Measurements from ENCODE around the gene LKAAEAR1.

LKAAEAR1 gene

DNA sequence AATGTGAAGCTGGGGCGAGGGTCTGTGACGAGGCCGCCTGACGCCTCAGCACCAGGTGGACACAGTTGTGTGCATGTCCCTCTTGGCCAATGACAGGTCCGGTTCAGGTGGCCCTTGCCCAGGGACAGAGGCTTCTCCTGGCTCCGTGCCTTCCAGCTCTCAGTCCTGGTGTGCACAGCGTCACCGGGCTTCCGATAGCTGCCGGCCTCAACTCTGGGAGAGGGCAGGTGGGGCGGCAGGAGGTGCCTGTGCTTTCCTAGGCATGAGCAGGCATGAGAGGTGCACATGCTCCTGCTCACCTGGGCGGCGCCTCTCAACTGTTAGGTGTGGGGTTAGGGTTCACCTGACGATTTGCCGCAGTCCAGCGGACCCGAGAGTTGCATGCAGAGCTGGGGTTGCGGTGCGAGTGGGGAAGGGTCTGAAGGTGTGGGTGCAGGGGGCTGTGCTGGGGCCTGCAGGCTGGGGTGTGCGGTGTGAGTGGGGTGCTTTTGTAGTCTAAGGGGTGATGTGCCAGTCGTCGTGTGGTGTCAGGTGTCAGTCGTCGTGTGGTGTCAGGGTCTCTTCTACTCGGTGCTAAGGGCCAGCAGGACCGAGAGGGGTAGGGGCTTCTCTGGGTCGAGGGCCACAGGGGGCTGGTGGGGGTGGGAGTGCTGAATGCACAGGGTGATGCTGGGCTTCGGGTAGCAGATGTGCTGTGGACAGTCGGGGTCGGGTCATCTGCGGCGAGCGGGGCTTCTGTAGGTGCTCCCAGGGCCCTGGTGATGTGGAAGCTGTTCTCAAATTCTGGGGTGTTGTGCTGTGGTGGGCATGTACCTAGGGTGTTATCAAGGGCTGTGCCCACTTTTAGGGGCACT, 31.0 kb downstream of the LKAAEAR1 start:
- TF ChIP-seq, protein P1, sequence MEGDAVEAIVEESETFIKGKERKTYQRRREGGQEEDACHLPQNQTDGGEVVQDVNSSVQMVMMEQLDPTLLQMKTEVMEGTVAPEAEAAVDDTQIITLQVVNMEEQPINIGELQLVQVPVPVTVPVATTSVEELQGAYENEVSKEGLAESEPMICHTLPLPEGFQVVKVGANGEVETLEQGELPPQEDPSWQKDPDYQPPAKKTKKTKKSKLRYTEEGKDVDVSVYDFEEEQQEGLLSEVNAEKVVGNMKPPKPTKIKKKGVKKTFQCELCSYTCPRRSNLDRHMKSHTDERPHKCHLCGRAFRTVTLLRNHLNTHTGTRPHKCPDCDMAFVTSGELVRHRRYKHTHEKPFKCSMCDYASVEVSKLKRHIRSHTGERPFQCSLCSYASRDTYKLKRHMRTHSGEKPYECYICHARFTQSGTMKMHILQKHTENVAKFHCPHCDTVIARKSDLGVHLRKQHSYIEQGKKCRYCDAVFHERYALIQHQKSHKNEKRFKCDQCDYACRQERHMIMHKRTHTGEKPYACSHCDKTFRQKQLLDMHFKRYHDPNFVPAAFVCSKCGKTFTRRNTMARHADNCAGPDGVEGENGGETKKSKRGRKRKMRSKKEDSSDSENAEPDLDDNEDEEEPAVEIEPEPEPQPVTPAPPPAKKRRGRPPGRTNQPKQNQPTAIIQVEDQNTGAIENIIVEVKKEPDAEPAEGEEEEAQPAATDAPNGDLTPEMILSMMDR (IDR thresholded peaks at IDR 0.05; ENCODE audit: low read depth, low read length), result no peak
- no peak overlapping the region for H3K4me3 ChIP-seq (replicated peaks in 1 of 2; ENCODE audit: low read depth in 2 of 2, low read length in 2 of 2)
- DNase-seq (ENCODE audit: low read depth in 2 of 2), result no peak

DNA sequence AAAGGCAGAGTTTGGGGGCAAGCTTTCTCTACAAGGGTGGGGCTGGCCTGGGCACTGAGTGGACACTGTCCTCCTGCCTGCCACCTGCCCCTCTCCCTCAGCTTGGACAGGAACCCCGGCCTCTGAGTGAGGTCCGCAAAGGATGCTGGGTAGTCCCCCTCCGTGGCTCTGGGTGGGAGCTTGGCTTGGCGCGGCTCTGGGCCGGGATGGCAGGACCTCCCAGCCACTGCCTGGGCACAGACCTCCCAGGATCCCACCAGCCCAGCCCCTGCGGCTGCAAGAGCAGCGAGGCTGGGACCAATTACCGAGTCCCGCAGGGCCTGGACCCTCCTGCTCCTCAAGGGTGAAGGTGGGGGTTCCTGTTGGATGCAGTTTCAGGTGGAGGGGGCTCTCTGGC, 31.9 kb downstream of the LKAAEAR1 start:
- TF ChIP-seq, protein P1 (IDR thresholded peaks at IDR 0.05; ENCODE audit: low read depth, low read length), result no peak
- DNase-seq (ENCODE audit: low read depth in 2 of 2), result no peak
- H3K4me3 ChIP-seq (replicated peaks in 1 of 2; ENCODE audit: low read depth in 2 of 2, low read length in 2 of 2), result no peak overlapping the region

DNA sequence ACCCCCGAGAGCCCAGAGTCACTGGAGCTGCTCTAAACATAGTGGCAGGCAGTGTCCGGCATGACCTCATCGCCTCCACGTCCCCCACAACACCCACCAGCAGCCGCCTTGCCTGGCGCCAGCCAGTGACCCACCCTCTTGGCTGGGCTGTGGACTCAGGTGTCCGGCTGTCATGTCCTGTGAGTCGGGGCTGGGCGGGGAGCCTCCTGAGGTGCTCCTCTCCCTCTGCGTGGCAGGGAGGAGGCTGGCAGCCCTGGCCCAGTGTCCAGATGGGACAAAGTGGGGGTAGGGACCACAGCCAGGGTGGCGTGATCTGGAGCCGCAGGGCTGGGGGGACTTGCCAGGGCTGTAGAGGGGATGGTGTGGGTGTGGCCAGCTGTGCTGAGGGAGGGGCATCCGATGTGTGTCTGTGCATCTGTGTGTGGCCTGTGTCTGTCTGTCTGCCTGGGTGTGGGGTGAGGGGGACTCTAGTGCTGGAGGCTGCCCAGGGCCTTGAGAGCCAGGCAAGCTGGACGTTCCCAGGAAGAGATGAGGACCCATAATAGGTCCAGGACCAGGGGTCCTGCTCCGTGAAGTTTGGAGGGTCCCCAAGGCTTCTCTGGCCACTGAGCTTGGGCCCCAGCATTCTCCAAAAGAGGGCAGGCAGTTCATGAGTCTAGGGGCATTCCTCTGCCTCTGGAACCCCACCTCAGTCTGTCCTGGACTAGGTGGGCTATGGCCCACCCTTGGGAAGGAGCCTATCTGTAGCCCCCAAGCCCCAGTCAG, 32.5 kb downstream of the LKAAEAR1 start:
- H3K4me3 ChIP-seq (replicated peaks in 1 of 2; ENCODE audit: low read depth in 2 of 2, low read length in 2 of 2), result no peak overlapping the region
- TF ChIP-seq, protein P1 (IDR thresholded peaks at IDR 0.05; ENCODE audit: low read depth, low read length), result no peak
- no peak for DNase-seq (ENCODE audit: low read depth in 2 of 2)

DNA sequence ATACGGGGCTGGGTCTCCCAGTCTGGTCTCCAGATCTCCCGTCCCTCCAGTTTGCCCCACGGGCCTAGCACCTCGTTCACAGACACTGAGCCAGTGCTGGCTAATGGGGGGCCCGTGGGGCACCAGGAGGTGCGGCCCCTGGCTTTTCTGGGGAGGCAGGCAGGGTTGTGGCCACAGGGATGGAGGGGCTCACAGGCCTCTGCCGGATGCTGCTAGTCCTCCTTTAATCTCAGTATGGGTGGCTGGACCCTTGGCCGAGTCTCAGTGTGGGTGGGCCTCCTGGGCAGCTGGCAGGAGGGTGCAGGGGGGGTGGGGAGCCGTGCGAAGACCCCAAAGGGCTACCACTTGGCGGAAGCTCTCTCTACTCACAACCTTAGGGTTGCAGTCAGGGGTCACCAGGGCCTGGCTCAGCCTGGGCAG, 33.2 kb downstream of the LKAAEAR1 start:
- TF ChIP-seq, protein P1 (IDR thresholded peaks at IDR 0.05; ENCODE audit: low read depth, low read length), result no peak

GRCh38 chr20:64050261-64051032, 33.8 kb downstream of the LKAAEAR1 start:
- TF ChIP-seq, protein P1 (IDR thresholded peaks at IDR 0.05; ENCODE audit: low read depth, low read length), result no peak
- no peak overlapping the region for H3K4me3 ChIP-seq (replicated peaks in 1 of 2; ENCODE audit: low read depth in 2 of 2, low read length in 2 of 2)
- DNase-seq (ENCODE audit: low read depth in 2 of 2), result no peak

More for the DNA sequence above, 33.2 kb downstream of the LKAAEAR1 start:
- DNase-seq (ENCODE audit: low read depth in 2 of 2), result no peak
- H3K4me3 ChIP-seq (replicated peaks in 1 of 2; ENCODE audit: low read depth in 2 of 2, low read length in 2 of 2), result no peak overlapping the region

DNA sequence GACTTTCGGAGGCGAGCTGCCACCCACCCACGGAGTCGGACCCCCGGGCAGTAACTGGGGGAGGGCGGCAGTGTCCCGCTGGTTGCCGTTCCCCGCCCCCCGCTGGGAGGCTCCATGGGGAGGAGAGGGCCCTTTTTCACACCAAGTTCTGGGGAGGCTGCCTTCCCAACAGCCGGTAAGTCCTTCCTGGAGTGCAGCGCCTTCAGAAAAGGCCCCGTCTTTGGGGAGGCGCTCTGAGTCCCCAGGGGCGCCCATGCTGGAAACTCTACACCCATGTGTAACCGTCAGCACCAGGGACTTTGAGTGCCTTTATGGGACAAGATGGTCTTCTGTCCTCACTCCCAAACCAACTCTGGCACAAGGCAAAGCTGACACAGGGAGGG, 34.3 kb downstream of the LKAAEAR1 start:
- no peak overlapping the region for H3K4me3 ChIP-seq (replicated peaks in 1 of 2; ENCODE audit: low read depth in 2 of 2, low read length in 2 of 2)
- DNase-seq (ENCODE audit: low read depth in 2 of 2), result peak in 1 of 2 donors; percentile 52
- TF ChIP-seq, protein P1 (IDR thresholded peaks at IDR 0.05; ENCODE audit: low read depth, low read length), result no peak

Data from cardiac fibroblast (primary cell).